Measurements from ENCODE around the gene TMEM175.

TMEM175 gene

DNA sequence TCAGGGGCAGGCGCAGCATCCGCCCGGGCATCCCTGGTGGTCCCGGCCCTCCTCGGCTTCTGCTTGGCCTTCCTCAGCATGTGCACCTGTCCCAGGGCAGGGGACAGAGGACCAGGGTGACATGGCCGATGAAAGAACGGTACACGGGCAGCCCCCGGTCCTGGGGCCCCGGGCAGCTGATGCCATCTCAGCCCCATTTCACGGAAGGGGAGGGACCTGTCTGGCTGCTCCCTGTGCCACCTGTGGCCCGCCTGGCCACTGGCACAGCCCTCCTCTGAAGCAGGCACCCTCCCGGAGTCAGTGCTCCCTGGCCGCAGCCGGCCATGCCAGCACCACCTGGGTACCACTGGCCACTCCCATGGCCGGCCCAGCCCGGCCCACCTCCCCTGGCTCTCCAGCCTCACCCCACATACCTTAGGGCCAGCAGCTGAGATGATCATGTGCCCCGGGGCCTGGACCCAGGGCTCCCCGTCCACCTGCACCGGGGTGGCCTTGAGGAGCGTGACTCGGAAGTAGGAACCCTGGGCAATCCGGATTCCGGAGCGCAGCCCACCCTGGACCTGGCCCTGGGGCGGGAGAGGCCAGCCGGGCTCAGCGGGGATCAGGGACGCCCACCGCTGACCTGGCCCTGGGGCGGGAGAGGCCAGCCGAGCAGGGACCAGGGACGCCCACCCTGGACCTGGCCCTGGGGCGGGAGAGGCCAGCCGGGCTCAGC lies 28.5 kb downstream of the TMEM175 start:
- no peak for DNase-seq

- DNase-seq, result no peak
Measured at GRCh38 chr4:961351-962230, 29.3 kb downstream of the TMEM175 start.

DNA sequence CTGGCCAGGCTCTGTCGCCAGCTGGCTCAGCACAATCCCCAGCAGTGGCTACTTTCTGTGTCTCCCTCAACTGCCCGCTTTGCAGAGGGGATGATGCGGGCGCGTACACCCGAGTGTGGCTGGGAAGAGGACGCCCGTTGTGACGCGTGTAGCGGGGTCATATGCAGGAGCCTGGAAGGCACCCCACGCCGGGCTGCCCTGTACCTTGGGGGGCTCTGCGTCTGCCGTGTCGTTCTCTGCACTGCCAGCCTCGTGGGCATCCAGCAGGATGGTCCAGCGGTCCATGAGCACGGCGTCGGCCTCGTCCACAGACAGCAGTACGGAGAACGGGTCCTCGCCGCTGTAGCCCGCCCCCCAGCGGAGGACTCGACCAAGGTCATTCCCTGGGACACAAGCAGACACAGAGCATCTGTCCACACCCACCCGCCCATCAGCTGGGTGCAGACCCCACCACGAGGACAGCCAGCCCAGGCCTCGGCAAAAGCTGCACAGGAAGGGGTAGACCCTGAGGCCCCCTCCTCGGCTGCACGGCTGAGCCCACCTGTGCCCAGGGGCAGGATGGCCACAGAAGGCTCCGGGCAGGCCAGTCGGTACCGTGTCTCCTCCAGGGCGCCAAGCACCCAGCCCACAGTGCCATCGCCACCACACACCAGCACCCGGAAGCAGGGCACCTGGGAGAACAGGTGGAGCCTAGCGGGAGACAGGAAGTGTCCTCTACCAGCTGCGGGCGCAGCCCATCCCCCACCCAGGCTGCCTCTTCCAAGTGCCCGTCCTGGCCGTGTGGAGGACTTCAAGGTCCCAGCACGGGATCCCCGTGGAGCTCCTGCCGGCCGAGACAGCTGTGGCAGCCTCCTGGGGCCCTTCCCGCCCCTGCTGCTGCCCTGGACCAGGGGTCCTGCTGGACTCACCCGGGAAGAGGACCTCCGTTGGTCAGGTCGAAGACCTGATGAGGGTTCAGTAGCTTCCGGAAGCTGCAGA lies 30.3 kb downstream of the TMEM175 start:
- no peak for DNase-seq

DNA sequence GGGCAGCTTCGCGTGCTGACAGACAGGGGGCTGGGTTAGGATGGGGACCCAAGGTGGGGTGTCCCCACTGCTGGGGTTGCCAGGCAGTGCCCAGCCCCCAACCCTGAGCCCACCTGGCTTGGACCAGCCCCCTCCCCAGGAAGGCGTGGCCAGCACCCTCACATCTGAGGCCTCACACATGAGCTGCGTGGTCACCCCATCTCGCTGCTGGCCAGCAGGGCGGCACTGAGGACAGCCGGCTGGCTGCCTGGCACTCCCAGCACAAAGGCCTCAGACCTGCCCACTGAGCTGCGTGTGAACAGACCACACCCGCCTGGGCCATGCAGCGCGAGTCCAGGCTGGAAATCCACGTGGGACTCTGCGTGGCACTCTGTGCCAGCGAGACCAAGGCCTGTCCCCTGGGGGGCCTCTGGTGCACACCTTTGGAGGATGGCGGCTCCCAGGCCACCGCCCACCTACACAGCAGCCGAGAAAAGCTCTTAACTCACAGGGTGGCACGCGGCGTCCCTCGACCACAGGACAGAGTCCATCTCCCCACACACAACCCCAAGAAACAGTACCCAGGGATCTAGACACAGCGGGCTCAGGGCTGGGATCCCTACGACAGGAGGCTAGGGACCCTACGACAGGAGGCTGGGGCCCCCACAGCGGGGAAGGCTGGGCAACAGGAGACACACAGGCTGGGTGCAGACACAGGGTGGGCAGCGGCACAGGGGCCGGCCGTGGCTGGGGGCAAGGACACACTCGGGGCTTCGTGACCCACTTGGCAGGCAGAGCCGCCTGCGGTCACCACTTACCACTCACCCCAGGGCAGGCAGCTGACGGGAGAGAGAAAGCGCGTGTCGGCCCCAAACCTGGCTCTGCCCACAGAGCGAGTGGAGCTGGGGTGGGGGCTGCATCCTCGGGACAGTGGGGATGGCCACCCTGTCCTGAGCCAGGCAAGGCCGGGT lies 31.3 kb downstream of the TMEM175 start:
- no peak for DNase-seq

- DNase-seq, result no peak
Measured at GRCh38 chr4:964346-965025, 32.2 kb downstream of the TMEM175 start.

DNA sequence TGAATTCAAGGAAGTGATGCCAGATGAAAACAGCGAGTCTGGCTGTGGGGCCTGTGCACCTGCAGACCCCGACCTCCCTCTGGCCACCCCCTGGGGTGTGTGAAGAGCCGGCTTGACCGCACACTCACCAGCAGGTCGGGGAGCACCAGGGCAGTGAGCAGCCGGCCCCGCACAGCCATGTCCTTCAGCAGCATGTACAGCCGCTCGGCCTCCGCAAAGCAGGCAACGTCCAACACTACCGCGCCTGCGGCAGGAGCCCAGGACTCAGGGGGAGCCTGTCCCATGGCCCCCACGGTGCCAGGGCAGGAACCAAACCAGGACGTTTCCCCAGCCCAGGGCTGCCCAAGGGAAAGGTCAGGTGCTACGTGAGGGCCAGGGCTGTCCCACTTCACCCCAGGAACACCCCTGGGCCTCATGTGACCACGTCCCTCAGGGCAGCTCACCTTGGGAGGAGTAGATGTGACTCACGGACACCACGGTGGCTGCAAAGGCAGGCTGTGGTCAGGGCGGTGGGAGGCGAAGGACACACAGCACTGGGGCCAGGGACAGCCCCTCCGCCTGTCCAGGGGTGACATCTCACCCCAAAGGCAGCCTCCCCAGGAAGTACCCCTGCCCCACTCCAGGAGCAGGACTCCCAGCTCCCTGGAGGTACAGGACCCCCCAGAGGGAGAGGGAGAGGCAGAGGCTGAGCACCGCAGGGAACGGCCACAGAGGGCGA lies 32.9 kb downstream of the TMEM175 start:
- DNase-seq, result no peak

- DNase-seq, result no peak
Measured at GRCh38 chr4:965766-966134, 33.5 kb downstream of the TMEM175 start.

DNA sequence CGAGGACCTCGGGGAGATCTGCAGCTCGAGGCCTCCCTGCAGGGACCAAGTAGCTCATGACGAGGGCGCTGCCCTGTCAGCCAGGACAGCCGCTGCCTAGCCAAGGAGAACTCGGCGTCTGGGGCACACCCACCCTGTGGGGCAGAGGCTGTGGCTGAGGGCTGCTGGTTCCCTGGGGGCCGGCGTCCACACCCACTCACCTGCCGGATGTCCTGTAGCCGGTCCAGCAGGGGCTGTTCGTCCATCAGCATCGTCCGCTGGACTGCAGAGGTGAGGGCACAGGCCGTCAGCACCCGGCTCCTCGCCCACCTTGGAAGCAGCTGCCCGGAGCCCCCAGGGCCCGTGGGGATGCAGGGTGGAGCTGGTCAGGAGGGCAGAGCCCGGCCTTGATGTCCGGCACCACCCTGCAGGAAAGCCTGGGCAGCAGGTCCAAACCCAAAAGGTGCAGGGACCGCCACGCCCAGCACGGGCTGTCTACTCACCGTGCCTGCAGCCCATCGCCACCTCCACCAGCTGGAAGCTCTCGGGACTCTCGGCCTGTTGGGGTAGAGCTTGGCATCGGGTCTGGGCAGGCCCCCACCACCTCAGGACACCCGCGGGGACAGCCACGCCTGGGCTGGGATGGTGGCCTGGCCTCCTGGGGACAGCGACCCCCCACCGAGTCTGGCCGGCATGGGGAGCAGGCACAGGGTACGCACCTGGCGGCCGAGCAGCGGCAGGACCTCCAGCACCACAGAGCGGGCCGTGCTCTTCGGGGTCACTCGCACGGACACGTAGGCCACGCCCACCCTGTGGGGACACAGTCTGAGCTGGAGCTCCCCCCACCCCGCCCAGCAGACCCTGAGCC lies 34.2 kb downstream of the TMEM175 start:
- no peak for DNase-seq

GRCh38 chr4:967113-968104 lies 35.1 kb downstream of the TMEM175 start:
- no peak for DNase-seq

- no peak for DNase-seq
Measured at GRCh38 chr4:968221-968620, 36.0 kb downstream of the TMEM175 start.

GRCh38 chr4:968621-969394 lies 36.5 kb downstream of the TMEM175 start:
- no peak for DNase-seq

GRCh38 chr4:970046-970745 lies 37.9 kb downstream of the TMEM175 start:
- DNase-seq, result no peak

DNA sequence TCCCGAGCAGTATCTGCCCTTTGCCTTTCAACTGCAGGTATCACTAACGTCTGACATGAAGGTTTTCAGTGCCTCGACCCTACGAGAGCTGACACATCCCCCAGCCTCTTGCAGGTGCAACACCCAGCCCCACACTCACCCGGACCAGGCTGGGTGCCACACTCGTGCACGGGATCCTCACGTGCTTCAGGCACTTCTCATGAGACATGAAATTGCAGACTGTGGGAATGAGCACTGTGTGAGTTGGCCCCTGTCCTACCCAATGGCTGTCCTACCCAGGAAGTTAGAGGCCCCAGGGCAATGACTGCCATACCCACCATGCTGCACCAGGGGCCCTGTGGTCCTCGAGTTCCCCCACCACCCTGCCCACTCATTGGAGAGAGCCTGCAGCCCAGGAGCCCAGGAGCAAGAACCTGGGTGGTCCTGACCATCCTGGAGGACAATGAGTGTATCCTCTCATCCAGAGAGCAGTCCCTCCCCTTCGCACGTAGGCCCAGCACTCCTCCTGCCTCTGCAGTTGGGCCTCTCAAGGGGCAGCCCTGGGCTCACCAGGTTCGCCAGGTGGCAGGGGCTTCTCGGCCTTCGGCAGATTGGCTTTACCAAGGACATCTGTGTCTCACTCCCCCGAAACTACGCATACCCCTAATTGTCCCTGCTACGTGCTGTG lies 38.7 kb downstream of the TMEM175 start:
- DNase-seq, result no peak

DNA sequence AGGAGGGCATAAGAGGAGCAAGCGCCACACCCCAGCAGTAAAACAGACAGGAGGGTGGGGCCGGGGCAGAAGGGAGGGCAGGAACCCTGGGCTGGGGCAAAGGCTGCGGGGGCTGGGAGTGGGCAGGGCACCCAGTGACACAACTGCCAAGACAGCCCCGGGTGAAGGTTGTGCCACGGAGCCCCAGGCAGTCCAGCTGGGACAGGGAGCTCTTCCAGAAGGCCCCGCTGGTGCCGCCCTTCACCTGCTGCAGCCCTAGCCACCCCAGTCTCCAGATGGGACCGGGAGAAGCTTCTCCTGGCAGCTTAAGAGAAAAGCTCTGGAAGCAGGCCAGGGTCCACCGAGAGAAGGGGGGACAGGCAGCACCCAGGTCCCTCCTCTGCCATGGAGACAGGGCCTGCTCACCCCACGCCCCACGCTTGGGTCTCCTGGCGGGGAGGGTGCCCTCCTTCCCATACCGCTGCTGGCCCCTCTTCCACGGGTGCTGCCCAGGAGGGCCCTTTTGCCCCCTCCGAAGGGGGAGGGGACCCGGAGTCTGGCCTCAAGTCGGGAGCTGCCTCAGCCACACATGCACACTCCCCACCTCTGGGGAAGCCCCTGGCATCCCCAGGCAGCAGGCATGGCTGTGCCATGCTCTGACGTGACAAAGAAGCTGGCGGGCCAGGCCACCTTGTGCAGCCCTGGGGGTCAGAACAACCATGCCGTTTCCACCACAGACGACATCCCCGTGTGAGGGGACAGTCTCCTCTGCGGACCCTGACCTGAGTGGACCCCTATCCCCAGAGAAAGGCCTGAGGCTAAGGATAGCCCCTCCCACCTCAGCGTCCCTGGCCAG lies 39.6 kb downstream of the TMEM175 start:
- no peak for DNase-seq
